GM18519 (cell line): ENCODE data around the gene MRTFA.
"Not testable (repeated sequence)": the region's sequence is repeated elsewhere in the genome, so short reads cannot be mapped to it uniquely, and the experiment has no call there.

Source experiments
- ATAC-seq: cut with Tn5 transposase; IDR thresholded peaks from one replicate; pipeline ENCODE4 v1.9.1; 2021; ENCODE audit warnings: mild to moderate bottlenecking, moderate library complexity; ENCODE audit not compliant: unreplicated experiment, low FRiP score

Gene MRTFA

GRCh38 chr22:40378448-40378847 lies 258.1 kb downstream of the MRTFA start:
- ATAC-seq: not testable (repeated sequence)

- ATAC-seq: no peak
Measured at GRCh38 chr22:40377931-40378330, 258.6 kb downstream of the MRTFA start.

- no peak for ATAC-seq
Measured at GRCh38 chr22:40376149-40376548, 260.4 kb downstream of the MRTFA start.

GRCh38 chr22:40374567-40374966 lies 262.0 kb downstream of the MRTFA start:
- no peak for ATAC-seq

GRCh38 chr22:40368836-40369235 lies 267.7 kb downstream of the MRTFA start:
- no peak for ATAC-seq

GRCh38 chr22:40368016-40368415 lies 268.5 kb downstream of the MRTFA start:
- ATAC-seq: no peak

GRCh38 chr22:40367342-40367741 lies 269.2 kb downstream of the MRTFA start:
- ATAC-seq: no peak

GRCh38 chr22:40366068-40366467 lies 270.5 kb downstream of the MRTFA start:
- no peak for ATAC-seq

- no peak for ATAC-seq
Measured at GRCh38 chr22:40364431-40364830, 272.1 kb downstream of the MRTFA start.

- ATAC-seq: no peak
Measured at GRCh38 chr22:40363059-40363458, 273.5 kb downstream of the MRTFA start.

GRCh38 chr22:40361100-40361499 lies 275.4 kb downstream of the MRTFA start:
- ATAC-seq: no peak
